CD4-positive, alpha-beta T cell treated with Interleukin-10 for 1 hour (primary cell): Measurements from ENCODE around the gene EFNA5.

Experiments used
- DNase-seq: peaks from one replicate; pipeline ENCODE4 v3.0.0-alpha.2; 2020

The EFNA5 gene

GRCh38 chr5:107567901-107568671 is 102.7 kb downstream of the EFNA5 start:
- no peak for DNase-seq

GRCh38 chr5:107566986-107567385 is 103.8 kb downstream of the EFNA5 start:
- no peak for DNase-seq

GRCh38 chr5:107565791-107566767 is 104.7 kb downstream of the EFNA5 start:
- DNase-seq: no peak

- DNase-seq: no peak
Measured at GRCh38 chr5:107564931-107565372, 105.8 kb downstream of the EFNA5 start.

GRCh38 chr5:107563959-107564544 is 106.7 kb downstream of the EFNA5 start:
- DNase-seq: no peak

GRCh38 chr5:107560377-107560776 is 110.4 kb downstream of the EFNA5 start:
- no peak for DNase-seq

GRCh38 chr5:107558823-107559375 is 111.8 kb downstream of the EFNA5 start:
- DNase-seq: no peak

- no peak for DNase-seq
Measured at GRCh38 chr5:107557051-107557658, 113.6 kb downstream of the EFNA5 start.

GRCh38 chr5:107556575-107556974 is 114.2 kb downstream of the EFNA5 start:
- DNase-seq: no peak

GRCh38 chr5:107555425-107556090 is 115.2 kb downstream of the EFNA5 start:
- DNase-seq: no peak

GRCh38 chr5:107554776-107555424 is 115.8 kb downstream of the EFNA5 start:
- no peak for DNase-seq

- no peak for DNase-seq
Measured at GRCh38 chr5:107553117-107553555, 117.6 kb downstream of the EFNA5 start.

GRCh38 chr5:107551088-107551487 is 119.6 kb downstream of the EFNA5 start:
- DNase-seq: no peak

GRCh38 chr5:107549567-107549966 is 121.2 kb downstream of the EFNA5 start:
- no peak for DNase-seq

GRCh38 chr5:107548477-107548876 is 122.3 kb downstream of the EFNA5 start:
- DNase-seq: no peak

- no peak for DNase-seq
Measured at GRCh38 chr5:107546719-107547118, 124.0 kb downstream of the EFNA5 start.

GRCh38 chr5:107545486-107545885 is 125.3 kb downstream of the EFNA5 start:
- no peak for DNase-seq

- DNase-seq: no peak
Measured at GRCh38 chr5:107544967-107545366, 125.8 kb downstream of the EFNA5 start.

- DNase-seq: no peak
Measured at GRCh38 chr5:107544476-107544875, 126.3 kb downstream of the EFNA5 start.

- no peak for DNase-seq
Measured at GRCh38 chr5:107543868-107544267, 126.9 kb downstream of the EFNA5 start.

GRCh38 chr5:107542831-107543231 is 127.9 kb downstream of the EFNA5 start:
- no peak for DNase-seq
